Panc1 (cell line): ENCODE measurements around the gene ITGB5. TPM values are rescaled to one million over a fixed set of nuclear protein-coding genes. Genes with fewer than 3 reads are reported as not detected.

Experiments used
- ATAC-seq: fragments of 200-7000 bp; cut with Tn5 transposase; 2 replicates; pipeline ENCODE4 v1.9.1; 2020; ENCODE audit warnings: mild to moderate bottlenecking, moderate library complexity
- BruUV-seq: library from RNA; stranded (reverse); fragments of 400-500 nt; replicated peaks from 2 replicates; lab custom pipeline; 2021; lab: Mats Ljungman, UMichigan
- CTCF ChIA-PET: fragments of 300-600 bp; sonication (Branson Sonifier 250); formaldehyde crosslinking; loops from one replicate; lab custom pipeline; 2022; ENCODE audit warnings: antibody characterized with exemption; lab: Charles Lee
- POLR2A ChIA-PET: fragments of 300-600 bp; sonication (Branson Sonifier 250); formaldehyde crosslinking; loops from one replicate; lab custom pipeline; 2022; ENCODE audit warnings: antibody characterized with exemption; lab: Charles Lee
- DNase-seq: peaks from one replicate; pipeline ENCODE4 v3.0.0-alpha.2; 2010; ENCODE audit warnings: low read depth, low spot score
- H3K27ac ChIP-seq: 2 replicates; pipeline ENCODE4 v1.5.1; 2011; ENCODE audit warnings: mild to moderate bottlenecking, low read length, inconsistent platforms
- H3K27me3 ChIP-seq: fragments of 200-500 bp; sonication (Bioruptor generic); 2 replicates; pipeline ENCODE4 v1.6.0; 2014; ENCODE audit warnings: low read length, inconsistent platforms; ENCODE audit not compliant: control insufficient read depth, insufficient read depth
- H3K36me3 ChIP-seq: fragments of 200-500 bp; sonication (Bioruptor generic); 2 replicates; pipeline ENCODE4 v1.5.1; 2014; ENCODE audit warnings: inconsistent platforms, mild to moderate bottlenecking, low read length, moderate library complexity; ENCODE audit not compliant: control insufficient read depth, insufficient read depth
- H3K4me1 ChIP-seq: 2 replicates; pipeline ENCODE4 v1.5.1; 2011; ENCODE audit warnings: inconsistent platforms, mild to moderate bottlenecking, low read length, moderate library complexity; ENCODE audit not compliant: control insufficient read depth, insufficient read depth
- H3K4me3 ChIP-seq, 2 experiments: 2 replicates each; pipeline ENCODE4 v1.5.1; 2011 to 2012; ENCODE audit warnings: low read depth in 2 of 2, low read length in 2 of 2, mild to moderate bottlenecking in 2 of 2, inconsistent platforms in 1 of 2, moderate library complexity in 1 of 2
- H3K9me3 ChIP-seq: fragments of 200-500 bp; sonication (Bioruptor generic); 2 replicates; pipeline ENCODE4 v1.5.1; 2014; ENCODE audit warnings: low read depth, mild to moderate bottlenecking, inconsistent platforms, low read length, moderate library complexity; ENCODE audit not compliant: control insufficient read depth, insufficient read depth
- CTCF ChIP-seq: fragments of 450-650 bp; IDR thresholded peaks from 2 replicates; pipeline ENCODE4 v1.5.1; 2017; ENCODE audit warnings: mild to moderate bottlenecking
- POLR2AphosphoS5 ChIP-seq: IDR thresholded peaks from 2 replicates; pipeline ENCODE4 v1.6.1; 2012; ENCODE audit warnings: mild to moderate bottlenecking, low read depth, low read length, moderate library complexity
- SIN3A ChIP-seq: IDR thresholded peaks from 2 replicates; pipeline ENCODE4 v1.6.1; 2012; ENCODE audit warnings: low read depth, mild to moderate bottlenecking, low read length, moderate library complexity, borderline replicate concordance; ENCODE audit not compliant: insufficient read depth
- TCF7L2 ChIP-seq: IDR thresholded peaks from 2 replicates; pipeline ENCODE4 v1.6.1; 2011; ENCODE audit warnings: mild to moderate bottlenecking, low read depth, low read length, inconsistent platforms
- in situ Hi-C: cut with HindIII; loops from 2 replicates; pipeline ENCODE4 v1.10.0; 2016; ENCODE audit warnings: low sequenced_read_pairs, low pct_unique_long_range_greater_than_20kb
- intact Hi-C: fragments of 100-400 bp; cut with micrococcal nuclease; formaldehyde crosslinking; loops from one replicate; pipeline ENCODE4 v1.10.0; 2022; ENCODE audit not compliant: unreplicated experiment
- total RNA-seq: library from RNA; stranded (reverse); gene quantifications from one replicate; pipeline ENCODE4 v1.2.1, GENCODE V29; 2021; ENCODE audit not compliant: unreplicated experiment
- TF ChIP-seq, protein P1 (sequence below), 2 experiments: IDR thresholded peaks; 2 replicates each; pipeline ENCODE4 v1.6.1; 2011 to 2012; ENCODE audit warnings: low read depth in 2 of 2, control low read depth in 1 of 2, low read length in 1 of 2, mild to moderate bottlenecking in 1 of 2, moderate library complexity in 1 of 2; ENCODE audit not compliant: insufficient read depth in 1 of 2

Gene ITGB5
- total RNA-seq, 1 experiment from 2014 or later: 446 TPM

- Histone ChIP-seq H3K4me3 (no peak overlapping the region), H3K9me3 (no peaks in the 10 kb centered on the region), H3K27me3 (no peaks in the 10 kb centered on the region), H3K4me1 (peaks cover 50% of the 10 kb centered on the region), H3K27ac (peak overlapping the region; percentile 69), H3K36me3 (peaks cover 5% of the 10 kb centered on the region)
- no TSS peak for BruUV-seq
- ATAC-seq (no peak), DNase-seq (peak; percentile 60)
- in situ Hi-C loops (no loop called here), intact Hi-C loops (no loop called here)
- TF ChIP-seq SIN3A: no peak
- TF ChIP-seq, protein P1, sequence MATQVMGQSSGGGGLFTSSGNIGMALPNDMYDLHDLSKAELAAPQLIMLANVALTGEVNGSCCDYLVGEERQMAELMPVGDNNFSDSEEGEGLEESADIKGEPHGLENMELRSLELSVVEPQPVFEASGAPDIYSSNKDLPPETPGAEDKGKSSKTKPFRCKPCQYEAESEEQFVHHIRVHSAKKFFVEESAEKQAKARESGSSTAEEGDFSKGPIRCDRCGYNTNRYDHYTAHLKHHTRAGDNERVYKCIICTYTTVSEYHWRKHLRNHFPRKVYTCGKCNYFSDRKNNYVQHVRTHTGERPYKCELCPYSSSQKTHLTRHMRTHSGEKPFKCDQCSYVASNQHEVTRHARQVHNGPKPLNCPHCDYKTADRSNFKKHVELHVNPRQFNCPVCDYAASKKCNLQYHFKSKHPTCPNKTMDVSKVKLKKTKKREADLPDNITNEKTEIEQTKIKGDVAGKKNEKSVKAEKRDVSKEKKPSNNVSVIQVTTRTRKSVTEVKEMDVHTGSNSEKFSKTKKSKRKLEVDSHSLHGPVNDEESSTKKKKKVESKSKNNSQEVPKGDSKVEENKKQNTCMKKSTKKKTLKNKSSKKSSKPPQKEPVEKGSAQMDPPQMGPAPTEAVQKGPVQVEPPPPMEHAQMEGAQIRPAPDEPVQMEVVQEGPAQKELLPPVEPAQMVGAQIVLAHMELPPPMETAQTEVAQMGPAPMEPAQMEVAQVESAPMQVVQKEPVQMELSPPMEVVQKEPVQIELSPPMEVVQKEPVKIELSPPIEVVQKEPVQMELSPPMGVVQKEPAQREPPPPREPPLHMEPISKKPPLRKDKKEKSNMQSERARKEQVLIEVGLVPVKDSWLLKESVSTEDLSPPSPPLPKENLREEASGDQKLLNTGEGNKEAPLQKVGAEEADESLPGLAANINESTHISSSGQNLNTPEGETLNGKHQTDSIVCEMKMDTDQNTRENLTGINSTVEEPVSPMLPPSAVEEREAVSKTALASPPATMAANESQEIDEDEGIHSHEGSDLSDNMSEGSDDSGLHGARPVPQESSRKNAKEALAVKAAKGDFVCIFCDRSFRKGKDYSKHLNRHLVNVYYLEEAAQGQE (IDR thresholded peaks at IDR 0.05; ENCODE audit: insufficient read depth in 1 of 2, low read depth in 2 of 2, low read length in 1 of 2): no peak
- POLR2A ChIA-PET: no interaction called here
- CTCF ChIA-PET: no interaction called here
These were observed 28.1 kb downstream of the ITGB5 start for GRCh38 chr3:124859025-124859424.

DNA sequence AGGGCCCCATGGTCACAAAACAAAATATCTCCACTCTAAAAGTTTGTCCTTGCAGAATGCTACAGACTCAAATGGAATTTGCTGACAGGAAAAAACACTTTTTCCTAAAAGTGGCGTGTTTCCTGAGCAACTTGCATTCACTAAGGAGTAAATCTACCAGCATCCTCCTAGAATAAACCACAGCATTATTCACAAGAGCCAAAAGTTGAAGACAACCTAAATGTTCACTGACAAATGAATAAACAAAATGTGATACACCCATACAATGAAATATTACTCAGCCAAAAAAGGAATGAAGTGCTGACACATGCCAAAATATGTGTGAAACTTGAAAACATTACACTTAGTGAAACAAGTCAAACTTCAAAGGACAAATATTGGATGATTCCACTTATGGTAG is 28.9 kb downstream of the ITGB5 start:
- in situ Hi-C loops: no loop called here
- ATAC-seq (no peak), DNase-seq (no peak)
- ChIA-PET POLR2A (interaction anchor here (0.6 kb wide), 1 partner anchor 15 kb away, joined by 4 read pairs; no protein-coding TSS in a partner anchor), CTCF (no interaction called here)
- peaks cover 5% of the 10 kb centered on the region for H3K36me3 ChIP-seq
- peaks cover 47% of the 10 kb centered on the region for H3K4me1 ChIP-seq
- intact Hi-C loops: no loop called here
- no peaks in the 10 kb centered on the region for H3K9me3 ChIP-seq
- peak overlapping the region; percentile 69; the same call in 1 of the 2 replicates for H3K27ac ChIP-seq
- H3K27me3 ChIP-seq: no peaks in the 10 kb centered on the region
- no peak overlapping the region for H3K4me3 ChIP-seq
- no TSS peak for BruUV-seq
- TF ChIP-seq, protein P1 (IDR thresholded peaks at IDR 0.05; ENCODE audit: insufficient read depth in 1 of 2, low read depth in 2 of 2, low read length in 1 of 2): no peak
- TF ChIP-seq POLR2AphosphoS5 (no peak), CTCF (no peak), TCF7L2 (no peak), SIN3A (no peak)
